Measurements from ENCODE around the gene MSL3B.

DNA sequence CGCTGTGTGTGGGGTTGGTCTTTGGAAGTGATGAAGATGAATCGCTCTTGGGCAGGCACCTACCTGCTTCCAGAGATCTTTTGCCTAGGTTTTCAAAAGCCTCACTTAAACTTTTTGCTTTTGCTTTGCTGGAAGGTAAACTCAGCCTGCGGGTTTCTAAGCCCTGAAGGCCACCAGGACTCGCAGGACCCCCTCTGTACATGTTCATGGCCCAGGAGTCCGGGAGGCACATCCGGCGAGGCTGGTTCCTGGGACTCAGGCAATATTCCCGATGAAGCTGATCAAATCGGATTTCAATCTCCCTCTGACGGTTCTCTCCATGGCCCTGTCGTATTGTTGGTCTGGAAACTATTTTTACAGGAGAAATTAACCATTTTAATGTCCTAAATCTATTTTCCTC lies 27.0 kb downstream of the MSL3B start:
- TF ChIP-seq, protein P1, sequence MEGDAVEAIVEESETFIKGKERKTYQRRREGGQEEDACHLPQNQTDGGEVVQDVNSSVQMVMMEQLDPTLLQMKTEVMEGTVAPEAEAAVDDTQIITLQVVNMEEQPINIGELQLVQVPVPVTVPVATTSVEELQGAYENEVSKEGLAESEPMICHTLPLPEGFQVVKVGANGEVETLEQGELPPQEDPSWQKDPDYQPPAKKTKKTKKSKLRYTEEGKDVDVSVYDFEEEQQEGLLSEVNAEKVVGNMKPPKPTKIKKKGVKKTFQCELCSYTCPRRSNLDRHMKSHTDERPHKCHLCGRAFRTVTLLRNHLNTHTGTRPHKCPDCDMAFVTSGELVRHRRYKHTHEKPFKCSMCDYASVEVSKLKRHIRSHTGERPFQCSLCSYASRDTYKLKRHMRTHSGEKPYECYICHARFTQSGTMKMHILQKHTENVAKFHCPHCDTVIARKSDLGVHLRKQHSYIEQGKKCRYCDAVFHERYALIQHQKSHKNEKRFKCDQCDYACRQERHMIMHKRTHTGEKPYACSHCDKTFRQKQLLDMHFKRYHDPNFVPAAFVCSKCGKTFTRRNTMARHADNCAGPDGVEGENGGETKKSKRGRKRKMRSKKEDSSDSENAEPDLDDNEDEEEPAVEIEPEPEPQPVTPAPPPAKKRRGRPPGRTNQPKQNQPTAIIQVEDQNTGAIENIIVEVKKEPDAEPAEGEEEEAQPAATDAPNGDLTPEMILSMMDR (IDR thresholded peaks at IDR 0.05) = no peak
- no peak for TF ChIP-seq POLR2AphosphoS5 (IDR thresholded peaks at IDR 0.05; ENCODE audit: low read depth, low read length)
- TF ChIP-seq, protein P2, sequence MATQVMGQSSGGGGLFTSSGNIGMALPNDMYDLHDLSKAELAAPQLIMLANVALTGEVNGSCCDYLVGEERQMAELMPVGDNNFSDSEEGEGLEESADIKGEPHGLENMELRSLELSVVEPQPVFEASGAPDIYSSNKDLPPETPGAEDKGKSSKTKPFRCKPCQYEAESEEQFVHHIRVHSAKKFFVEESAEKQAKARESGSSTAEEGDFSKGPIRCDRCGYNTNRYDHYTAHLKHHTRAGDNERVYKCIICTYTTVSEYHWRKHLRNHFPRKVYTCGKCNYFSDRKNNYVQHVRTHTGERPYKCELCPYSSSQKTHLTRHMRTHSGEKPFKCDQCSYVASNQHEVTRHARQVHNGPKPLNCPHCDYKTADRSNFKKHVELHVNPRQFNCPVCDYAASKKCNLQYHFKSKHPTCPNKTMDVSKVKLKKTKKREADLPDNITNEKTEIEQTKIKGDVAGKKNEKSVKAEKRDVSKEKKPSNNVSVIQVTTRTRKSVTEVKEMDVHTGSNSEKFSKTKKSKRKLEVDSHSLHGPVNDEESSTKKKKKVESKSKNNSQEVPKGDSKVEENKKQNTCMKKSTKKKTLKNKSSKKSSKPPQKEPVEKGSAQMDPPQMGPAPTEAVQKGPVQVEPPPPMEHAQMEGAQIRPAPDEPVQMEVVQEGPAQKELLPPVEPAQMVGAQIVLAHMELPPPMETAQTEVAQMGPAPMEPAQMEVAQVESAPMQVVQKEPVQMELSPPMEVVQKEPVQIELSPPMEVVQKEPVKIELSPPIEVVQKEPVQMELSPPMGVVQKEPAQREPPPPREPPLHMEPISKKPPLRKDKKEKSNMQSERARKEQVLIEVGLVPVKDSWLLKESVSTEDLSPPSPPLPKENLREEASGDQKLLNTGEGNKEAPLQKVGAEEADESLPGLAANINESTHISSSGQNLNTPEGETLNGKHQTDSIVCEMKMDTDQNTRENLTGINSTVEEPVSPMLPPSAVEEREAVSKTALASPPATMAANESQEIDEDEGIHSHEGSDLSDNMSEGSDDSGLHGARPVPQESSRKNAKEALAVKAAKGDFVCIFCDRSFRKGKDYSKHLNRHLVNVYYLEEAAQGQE (IDR thresholded peaks at IDR 0.05; ENCODE audit: insufficient read depth in 1 of 2, low read depth in 2 of 2, low read length in 1 of 2) = no peak
- no peak for TF ChIP-seq SIN3A (IDR thresholded peaks at IDR 0.05; ENCODE audit: borderline replicate concordance, insufficient read depth, low read depth, low read length)
- no peak for TF ChIP-seq TCF7L2 (IDR thresholded peaks at IDR 0.05; ENCODE audit: low read depth, low read length)
